ENCODE data around the gene PRRC2B. TPM values are rescaled to one million over a fixed set of nuclear protein-coding genes. Genes with fewer than 3 reads are reported as not detected.

The PRRC2B gene
- total RNA-seq, 1 experiment from 2014 or later, result 219 TPM

- H3K4me3 ChIP-seq (ENCODE audit: low read depth, low read length), result no peak overlapping the region
- intact Hi-C loops (cut with micrococcal nuclease; ENCODE audit: unreplicated experiment), result no loop called here
- BruUV-seq (replicated peaks), result no TSS peak
- ChIA-PET CTCF (no interaction called here), POLR2A (no interaction called here)
- DNase-seq, result peak in 1 of 2 experiments; percentile 22
- Mint-ChIP-seq H3K27ac (ENCODE audit: unreplicated experiment) (no peak overlapping the region), H3K4me3 (ENCODE audit: unreplicated experiment) (no peak overlapping the region), H3K4me1 (ENCODE audit: low read depth, unreplicated experiment) (no peaks in the 10 kb centered on the region), H3K27me3 (ENCODE audit: insufficient read depth, unreplicated experiment) (no peaks in the 10 kb centered on the region), H3K36me3 (ENCODE audit: insufficient read depth, unreplicated experiment) (peaks cover 98% of the 10 kb centered on the region), H3K9me3 (ENCODE audit: unreplicated experiment) (no peaks in the 10 kb centered on the region)
- H3K4me1 ChIP-seq, result no peaks in the 10 kb centered on the region
- no peaks in the 10 kb centered on the region for H3K9me3 ChIP-seq
- H3K27me3 ChIP-seq (replicated peaks; ENCODE audit: control insufficient read depth, insufficient read depth, low read length), result no peaks in the 10 kb centered on the region
- TF ChIP-seq CTCF (IDR thresholded peaks at IDR 0.05; ENCODE audit: insufficient read depth in 1 of 2, low read depth in 1 of 2, low read length in 1 of 2, severe bottlenecking in 1 of 2, unreplicated experiment in 1 of 2), result no peak
- peaks cover 2% of the 10 kb centered on the region; the same call in 1 of the 2 replicates for H3K36me3 ChIP-seq (ENCODE audit: control insufficient read depth, insufficient read depth, low read length)
Observed at GRCh38 chr9:131461166-131461565, 67.3 kb downstream of the PRRC2B start.

- CTCF ChIA-PET, result no interaction called here
- Histone ChIP-seq H3K9me3 (no peaks in the 10 kb centered on the region), H3K36me3 (ENCODE audit: control insufficient read depth, insufficient read depth, low read length) (peaks cover 2% of the 10 kb centered on the region; the same call in 1 of the 2 replicates), H3K4me3 (ENCODE audit: low read depth, low read length) (no peak overlapping the region), H3K4me1 (no peaks in the 10 kb centered on the region), H3K27me3 (replicated peaks; ENCODE audit: control insufficient read depth, insufficient read depth, low read length) (no peaks in the 10 kb centered on the region)
- Mint-ChIP-seq H3K27ac (ENCODE audit: unreplicated experiment) (no peak overlapping the region), H3K27me3 (ENCODE audit: insufficient read depth, unreplicated experiment) (no peaks in the 10 kb centered on the region), H3K4me1 (ENCODE audit: low read depth, unreplicated experiment) (no peaks in the 10 kb centered on the region), H3K9me3 (ENCODE audit: unreplicated experiment) (no peaks in the 10 kb centered on the region), H3K4me3 (ENCODE audit: unreplicated experiment) (no peak overlapping the region), H3K36me3 (ENCODE audit: insufficient read depth, unreplicated experiment) (peaks cover 95% of the 10 kb centered on the region)
- POLR2A ChIA-PET, result no interaction called here
- no TSS peak for BruUV-seq (replicated peaks)
- intact Hi-C loops (cut with micrococcal nuclease; ENCODE audit: unreplicated experiment), result no loop called here
- peak in 1 of 2 experiments; percentile 23 for DNase-seq
- TF ChIP-seq CTCF (IDR thresholded peaks at IDR 0.05; ENCODE audit: insufficient read depth in 1 of 2, low read depth in 1 of 2, low read length in 1 of 2, severe bottlenecking in 1 of 2, unreplicated experiment in 1 of 2), result no peak
Observed at GRCh38 chr9:131464354-131465000, 70.6 kb downstream of the PRRC2B start.

GRCh38 chr9:131465401-131465800, 71.5 kb downstream of the PRRC2B start:
- ChIA-PET POLR2A (no interaction called here), CTCF (no interaction called here)
- Histone ChIP-seq H3K4me3 (ENCODE audit: low read depth, low read length) (no peak overlapping the region), H3K36me3 (ENCODE audit: control insufficient read depth, insufficient read depth, low read length) (peaks cover 3% of the 10 kb centered on the region; the same call in 1 of the 2 replicates), H3K27me3 (replicated peaks; ENCODE audit: control insufficient read depth, insufficient read depth, low read length) (no peaks in the 10 kb centered on the region), H3K4me1 (no peaks in the 10 kb centered on the region), H3K9me3 (no peaks in the 10 kb centered on the region)
- Mint-ChIP-seq H3K36me3 (ENCODE audit: insufficient read depth, unreplicated experiment) (peaks cover 95% of the 10 kb centered on the region), H3K27me3 (ENCODE audit: insufficient read depth, unreplicated experiment) (no peaks in the 10 kb centered on the region), H3K27ac (ENCODE audit: unreplicated experiment) (no peak overlapping the region), H3K4me1 (ENCODE audit: low read depth, unreplicated experiment) (no peaks in the 10 kb centered on the region), H3K9me3 (ENCODE audit: unreplicated experiment) (no peaks in the 10 kb centered on the region), H3K4me3 (ENCODE audit: unreplicated experiment) (no peak overlapping the region)
- DNase-seq, result no peak
- TF ChIP-seq CTCF (IDR thresholded peaks at IDR 0.05; ENCODE audit: insufficient read depth in 1 of 2, low read depth in 1 of 2, low read length in 1 of 2, severe bottlenecking in 1 of 2, unreplicated experiment in 1 of 2), result no peak
- BruUV-seq (replicated peaks), result no TSS peak
- intact Hi-C loops (cut with micrococcal nuclease; ENCODE audit: unreplicated experiment), result no loop called here
